SK-N-SH (cell line): Measurements from ENCODE around the gene JAML. TPM values are rescaled to one million over a fixed set of nuclear protein-coding genes. Genes with fewer than 3 reads are reported as not detected.

Experiments
- CTCF ChIA-PET: fragments of 300-600, 350-600 bp; formaldehyde crosslinking; extraction: SDS; loops from one replicate; lab custom pipeline; 2021; lab: Yijun Ruan, JAX
- POLR2A ChIA-PET: fragments of 350-600 bp; sonication (Branson Sonifier 250); formaldehyde crosslinking; extraction: SDS; loops from one replicate; lab custom pipeline; 2020; ENCODE audit warnings: antibody characterized with exemption, inconsistent platforms; lab: Yijun Ruan, JAX
- DNase-seq: peaks from one replicate; pipeline ENCODE4 v3.0.0; 2012
- H2AFZ ChIP-seq: fragments of 200-600 bp; sonication (generic); 2 replicates; pipeline ENCODE4 v1.8.1; 2016; ENCODE audit warnings: antibody characterized with exemption, mild to moderate bottlenecking, low read depth
- H3F3A ChIP-seq: fragments of 200-600 bp; sonication (generic); replicated peaks from 2 replicates; pipeline ENCODE3; 2016; ENCODE audit warnings: antibody characterized with exemption, mild to moderate bottlenecking; ENCODE audit not compliant: insufficient read depth
- H3K27ac ChIP-seq, 2 experiments: fragments of 200-500 bp in 1 of 2; fragments of 200-600 bp in 1 of 2; sonication (Bioruptor generic) in 1 of 2; sonication (generic), shearing (Covaris generic) in 1 of 2; 2 replicates each; pipeline versions ENCODE4 v1.5.1 to v1.6.1; 2014 to 2016; ENCODE audit warnings: low read depth in 2 of 2, inconsistent platforms in 1 of 2, low read length in 1 of 2, mild to moderate bottlenecking in 1 of 2, mixed read lengths in 1 of 2
- H3K27me3 ChIP-seq: fragments of 200-600 bp; sonication (generic), shearing (Covaris generic); 2 replicates; pipeline ENCODE4 v1.6.1; 2016; ENCODE audit warnings: mixed run types; ENCODE audit not compliant: insufficient read depth
- H3K36me3 ChIP-seq, 2 experiments: fragments of 200-500 bp in 1 of 2; fragments of 200-600 bp in 1 of 2; sonication (Bioruptor generic) in 1 of 2; sonication (generic) in 1 of 2; replicated peaks in 1 of 2; 2 replicates each; pipeline versions ENCODE3 to v1.5.1; 2014 to 2016; ENCODE audit warnings: low read length in 1 of 2, mild to moderate bottlenecking in 1 of 2; ENCODE audit not compliant: insufficient read depth in 2 of 2, control insufficient read depth in 1 of 2
- H3K4me1 ChIP-seq, 2 experiments: fragments of 200-500 bp in 1 of 2; fragments of 200-600 bp in 1 of 2; sonication (Bioruptor generic) in 1 of 2; sonication (generic), shearing (Covaris generic) in 1 of 2; 2 replicates each; pipeline versions ENCODE4 v1.5.1 to v1.6.1; 2014 to 2016; ENCODE audit warnings: low read depth in 1 of 2, low read length in 1 of 2, mixed run types in 1 of 2; ENCODE audit not compliant: insufficient read depth in 2 of 2, control insufficient read depth in 1 of 2
- H3K4me2 ChIP-seq: fragments of 200-600 bp; sonication (generic), shearing (Covaris generic); 2 replicates; pipeline ENCODE4 v1.6.1; 2017; ENCODE audit warnings: mixed run types
- H3K4me3 ChIP-seq, 2 experiments: fragments of 200-500 bp in 1 of 2; fragments of 200-600 bp in 1 of 2; sonication (Bioruptor generic) in 1 of 2; sonication (generic), shearing (Covaris generic) in 1 of 2; 2 replicates each; pipeline versions ENCODE4 v1.5.1 to v1.8.1; 2014 to 2016; ENCODE audit warnings: low read depth in 2 of 2, inconsistent platforms in 1 of 2, low read length in 1 of 2, mild to moderate bottlenecking in 1 of 2, mixed read lengths in 1 of 2, moderate library complexity in 1 of 2
- H3K79me2 ChIP-seq: fragments of 200-600 bp; sonication (generic); 2 replicates; pipeline ENCODE4 v1.8.1; 2017; ENCODE audit warnings: mild to moderate bottlenecking; ENCODE audit not compliant: insufficient read depth
- H3K9ac ChIP-seq: fragments of 200-600 bp; sonication (generic); 2 replicates; pipeline ENCODE4 v1.6.1; 2017; ENCODE audit warnings: mixed run types
- H3K9me2 ChIP-seq: fragments of 200-600 bp; sonication (generic); 2 replicates; pipeline ENCODE4 v1.6.1; 2017; ENCODE audit warnings: mixed run types
- H3K9me3 ChIP-seq: fragments of 200-600 bp; sonication (generic); 2 replicates; pipeline ENCODE4 v1.6.1; 2017; ENCODE audit warnings: mixed run types, mild to moderate bottlenecking, moderate library complexity
- H4K20me1 ChIP-seq: fragments of 200-600 bp; sonication (generic); 2 replicates; pipeline ENCODE4 v1.6.1; 2017; ENCODE audit warnings: mild to moderate bottlenecking, mixed run types; ENCODE audit not compliant: insufficient read depth
- ELF1 ChIP-seq: IDR thresholded peaks from 2 replicates; pipeline ENCODE4 v1.4.0; 2012
- FOSL2 ChIP-seq: IDR thresholded peaks from 2 replicates; pipeline ENCODE4 v1.4.0; 2012; ENCODE audit warnings: low read depth, mild to moderate bottlenecking, moderate library complexity, borderline replicate concordance
- FOXJ3 ChIP-seq: sonication (generic); formaldehyde crosslinking; IDR thresholded peaks from 2 replicates; pipeline ENCODE4 v1.5.1; 2020; ENCODE audit warnings: mild to moderate bottlenecking, missing genetic modification reagents
- JUND ChIP-seq: IDR thresholded peaks from 2 replicates; pipeline ENCODE4 v1.4.0; 2012
- MEF2A ChIP-seq: IDR thresholded peaks from 2 replicates; pipeline ENCODE4 v1.4.0; 2012; ENCODE audit warnings: low read depth, borderline replicate concordance
- MXI1 ChIP-seq: IDR thresholded peaks from 2 replicates; pipeline ENCODE4 v1.6.1; 2012; ENCODE audit warnings: mild to moderate bottlenecking, low read depth, low read length, improper control_type of control experiment
- REST ChIP-seq: IDR thresholded peaks from 2 replicates; pipeline ENCODE4 v1.6.1; 2012; ENCODE audit warnings: mild to moderate bottlenecking, low read depth, low read length, moderate library complexity
- RXRA ChIP-seq: IDR thresholded peaks from 2 replicates; pipeline ENCODE4 v1.4.0; 2012; ENCODE audit warnings: low read depth, mild to moderate bottlenecking, borderline replicate concordance
- SIN3A ChIP-seq: IDR thresholded peaks from 2 replicates; pipeline ENCODE4 v1.6.1; 2012; ENCODE audit warnings: low read depth, mild to moderate bottlenecking, low read length, moderate library complexity, borderline replicate concordance
- TCF12 ChIP-seq: IDR thresholded peaks from 2 replicates; pipeline ENCODE4 v1.4.0; 2012
- TEAD4 ChIP-seq: IDR thresholded peaks from 2 replicates; pipeline ENCODE4 v1.4.0; 2012; ENCODE audit warnings: mild to moderate bottlenecking, borderline replicate concordance; ENCODE audit not compliant: insufficient read depth
- ZBTB33 ChIP-seq: IDR thresholded peaks from 2 replicates; pipeline ENCODE4 v1.4.0; 2012; ENCODE audit warnings: low read depth, borderline replicate concordance
- WGBS: methylation state at CpG from one replicate; pipeline ENCODE4 v1.1.6; 2017; ENCODE audit warnings: low lambda C conversion rate; 5-methylcytosine and 5-hydroxymethylcytosine counted together
- polyA plus RNA-seq, 3 experiments: library from polyadenylated mRNA; depleted of rRNA; stranded (reverse); fragments of >200 nt; gene quantifications; 2 replicates each; pipeline ENCODE4 v1.2.3, GENCODE V29; 2012
- TF ChIP-seq, protein P1 (sequence below): fragments of 200-600 bp; sonication (generic); IDR thresholded peaks from 2 replicates; pipeline ENCODE4 v1.6.1; 2017; ENCODE audit warnings: antibody characterized with exemption, mild to moderate bottlenecking, moderate library complexity

JAML gene
- polyA plus RNA-seq, 1 of the 3 experiments (the other 2 are of a cell fraction): not detected

DNA sequence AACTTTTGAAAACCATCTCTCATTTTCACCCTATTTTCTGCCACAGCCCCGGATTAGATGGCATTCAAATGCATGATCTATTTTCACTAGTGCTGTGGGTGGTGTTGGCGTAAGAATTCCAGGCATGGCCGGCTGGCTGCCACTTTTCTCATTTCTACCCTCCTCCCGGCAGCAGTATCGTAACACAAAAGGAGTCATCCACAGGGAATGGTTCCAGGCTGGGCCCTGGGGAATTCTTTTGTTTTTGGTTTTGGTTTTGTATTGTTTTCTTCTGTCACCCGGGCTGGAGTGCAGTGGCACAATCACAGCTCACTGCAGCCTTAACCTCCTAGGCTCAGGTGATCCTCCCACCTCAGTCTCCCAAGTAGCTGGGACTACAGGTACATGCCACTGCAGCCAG is 13.8 kb downstream of the JAML start:
- H3K36me3 ChIP-seq: no peaks in the 10 kb centered on the region
- TF ChIP-seq TCF12: no peak
- no peak for TF ChIP-seq MXI1
- no peak for TF ChIP-seq SIN3A
- TF ChIP-seq, all 33 proteins: peak for 0
- Histone ChIP-seq H3K27ac (no peak overlapping the region), H3K9me2 (no peaks in the 10 kb centered on the region), H4K20me1 (no peaks in the 10 kb centered on the region), H3K4me2 (no peak overlapping the region), H3K4me3 (0 out of 4 replicates have a peak overlapping the region, but pooled peaks of 1 of the 2 experiments have one; percentile 3), H2AFZ (no peak overlapping the region), H3K27me3 (peaks cover 62% of the 10 kb centered on the region), H3F3A (no peaks in the 10 kb centered on the region), H3K4me1 (no peaks in the 10 kb centered on the region), H3K9ac (no peak overlapping the region), H3K9me3 (no peaks in the 10 kb centered on the region), H3K79me2 (no peaks in the 10 kb centered on the region)
- CTCF ChIA-PET: interaction anchor here (1.6 to 3.6 kb wide), 2 partner anchors 12 to 40 kb away, joined by 4 to 18 read pairs; no protein-coding TSS in a partner anchor
- POLR2A ChIA-PET: interaction anchor here (0.7 kb wide), 1 partner anchor 8 kb away, joined by 3 read pairs; no protein-coding TSS in a partner anchor
- no peak for DNase-seq
- WGBS: 9% methylated on average over 6 of the region's 6 CpGs

GRCh38 chr11:118210323-118210722 is 14.5 kb downstream of the JAML start:
- Histone ChIP-seq H2AFZ (no peak overlapping the region), H3K36me3 (no peaks in the 10 kb centered on the region), H4K20me1 (no peaks in the 10 kb centered on the region), H3K4me1 (no peaks in the 10 kb centered on the region), H3K4me3 (no peak overlapping the region), H3K9me2 (no peaks in the 10 kb centered on the region), H3K27me3 (peaks cover 62% of the 10 kb centered on the region), H3K4me2 (no peak overlapping the region), H3K79me2 (no peaks in the 10 kb centered on the region), H3F3A (no peaks in the 10 kb centered on the region), H3K9me3 (no peaks in the 10 kb centered on the region), H3K9ac (no peak overlapping the region), H3K27ac (no peak overlapping the region)
- DNase-seq: no peak
- no peak for TF ChIP-seq ZBTB33
- no peak for TF ChIP-seq RXRA
- TF ChIP-seq, protein P1, sequence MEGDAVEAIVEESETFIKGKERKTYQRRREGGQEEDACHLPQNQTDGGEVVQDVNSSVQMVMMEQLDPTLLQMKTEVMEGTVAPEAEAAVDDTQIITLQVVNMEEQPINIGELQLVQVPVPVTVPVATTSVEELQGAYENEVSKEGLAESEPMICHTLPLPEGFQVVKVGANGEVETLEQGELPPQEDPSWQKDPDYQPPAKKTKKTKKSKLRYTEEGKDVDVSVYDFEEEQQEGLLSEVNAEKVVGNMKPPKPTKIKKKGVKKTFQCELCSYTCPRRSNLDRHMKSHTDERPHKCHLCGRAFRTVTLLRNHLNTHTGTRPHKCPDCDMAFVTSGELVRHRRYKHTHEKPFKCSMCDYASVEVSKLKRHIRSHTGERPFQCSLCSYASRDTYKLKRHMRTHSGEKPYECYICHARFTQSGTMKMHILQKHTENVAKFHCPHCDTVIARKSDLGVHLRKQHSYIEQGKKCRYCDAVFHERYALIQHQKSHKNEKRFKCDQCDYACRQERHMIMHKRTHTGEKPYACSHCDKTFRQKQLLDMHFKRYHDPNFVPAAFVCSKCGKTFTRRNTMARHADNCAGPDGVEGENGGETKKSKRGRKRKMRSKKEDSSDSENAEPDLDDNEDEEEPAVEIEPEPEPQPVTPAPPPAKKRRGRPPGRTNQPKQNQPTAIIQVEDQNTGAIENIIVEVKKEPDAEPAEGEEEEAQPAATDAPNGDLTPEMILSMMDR: no peak
- no peak for TF ChIP-seq TEAD4
- TF ChIP-seq FOSL2: no peak
- no peak for TF ChIP-seq TCF12
- TF ChIP-seq ELF1: no peak
- no peak for TF ChIP-seq JUND
- TF ChIP-seq MEF2A: no peak
- TF ChIP-seq MXI1: no peak
- TF ChIP-seq REST: no peak
- no peak for TF ChIP-seq FOXJ3 (CRISPR knock-in tag)
- POLR2A ChIA-PET: no interaction called here
- CTCF ChIA-PET: interaction anchor here (1.6 to 3.6 kb wide), 2 partner anchors 12 to 39 kb away, joined by 4 to 18 read pairs; no protein-coding TSS in a partner anchor
- WGBS: 18% methylated on average over 7 of the region's 7 CpGs
